B cell (primary cell): Measurements from ENCODE around the gene ABI2.

ENCODE experiments used
- EZH2 ChIP-seq: IDR thresholded peaks from 2 replicates; pipeline ENCODE4 v1.6.1; 2012; ENCODE audit warnings: borderline replicate concordance, low read depth, mild to moderate bottlenecking, moderate library complexity, low read length; ENCODE audit not compliant: insufficient read depth, poor library complexity, severe bottlenecking
- TF ChIP-seq, protein P1 (sequence below): fragments of 200-600 bp; IDR thresholded peaks from one replicate; pipeline ENCODE4 v1.8.0; 2022; ENCODE audit warnings: antibody characterized with exemption, mild to moderate bottlenecking

DNA sequence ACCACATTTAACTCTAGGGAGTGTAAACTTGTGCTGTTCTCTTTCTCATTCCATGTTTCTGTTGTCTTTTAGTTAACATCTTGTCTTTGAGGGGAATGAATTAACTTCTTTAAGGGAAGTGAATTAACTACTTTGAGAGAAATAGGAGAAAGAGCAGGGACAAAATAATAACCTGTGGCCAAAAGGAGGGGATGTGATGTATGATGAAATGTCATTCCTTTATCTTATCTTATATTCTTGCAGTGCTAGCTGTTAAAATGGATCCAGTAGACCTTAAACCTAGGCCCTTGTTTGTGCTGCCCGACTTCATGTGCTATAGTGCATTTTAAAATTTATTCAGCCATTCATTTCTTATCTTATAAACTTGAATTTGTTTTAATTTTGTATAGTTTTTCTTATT, 18.4 kb downstream of the ABI2 start:
- TF ChIP-seq, protein P1, sequence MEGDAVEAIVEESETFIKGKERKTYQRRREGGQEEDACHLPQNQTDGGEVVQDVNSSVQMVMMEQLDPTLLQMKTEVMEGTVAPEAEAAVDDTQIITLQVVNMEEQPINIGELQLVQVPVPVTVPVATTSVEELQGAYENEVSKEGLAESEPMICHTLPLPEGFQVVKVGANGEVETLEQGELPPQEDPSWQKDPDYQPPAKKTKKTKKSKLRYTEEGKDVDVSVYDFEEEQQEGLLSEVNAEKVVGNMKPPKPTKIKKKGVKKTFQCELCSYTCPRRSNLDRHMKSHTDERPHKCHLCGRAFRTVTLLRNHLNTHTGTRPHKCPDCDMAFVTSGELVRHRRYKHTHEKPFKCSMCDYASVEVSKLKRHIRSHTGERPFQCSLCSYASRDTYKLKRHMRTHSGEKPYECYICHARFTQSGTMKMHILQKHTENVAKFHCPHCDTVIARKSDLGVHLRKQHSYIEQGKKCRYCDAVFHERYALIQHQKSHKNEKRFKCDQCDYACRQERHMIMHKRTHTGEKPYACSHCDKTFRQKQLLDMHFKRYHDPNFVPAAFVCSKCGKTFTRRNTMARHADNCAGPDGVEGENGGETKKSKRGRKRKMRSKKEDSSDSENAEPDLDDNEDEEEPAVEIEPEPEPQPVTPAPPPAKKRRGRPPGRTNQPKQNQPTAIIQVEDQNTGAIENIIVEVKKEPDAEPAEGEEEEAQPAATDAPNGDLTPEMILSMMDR: no peak
- TF ChIP-seq EZH2: no peak
